HG03095 (cell line): ENCODE results near the gene DNAL4.
"Not testable (repeated sequence)": the region's sequence is repeated elsewhere in the genome, so short reads cannot be mapped to it uniquely, and the experiment has no call there.

Source experiments
- ATAC-seq: cut with Tn5 transposase; IDR thresholded peaks from one replicate; pipeline ENCODE4 v1.9.1; 2021; ENCODE audit warnings: moderate library complexity; ENCODE audit not compliant: unreplicated experiment

The DNAL4 gene

DNA sequence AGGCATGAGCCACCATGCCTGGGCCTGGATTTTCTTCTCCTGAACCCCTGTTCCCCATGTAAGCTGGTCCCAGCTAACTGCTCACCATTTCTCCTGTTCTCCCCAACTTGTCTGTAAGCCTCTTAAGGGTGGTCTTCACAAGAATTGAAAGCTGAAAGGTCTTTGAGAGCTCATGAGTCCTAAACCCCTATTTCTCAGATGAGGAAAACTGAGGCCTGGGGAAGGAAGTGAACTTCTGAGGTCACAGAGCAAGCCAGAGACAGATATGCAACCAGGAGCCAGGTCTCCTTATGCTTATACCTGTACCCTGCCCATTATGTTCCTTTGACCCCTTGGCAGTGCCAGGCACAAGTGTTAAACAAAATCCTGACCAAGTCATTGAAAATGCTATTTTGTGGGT, 33.6 kb upstream of the DNAL4 start:
- no peak for ATAC-seq

DNA sequence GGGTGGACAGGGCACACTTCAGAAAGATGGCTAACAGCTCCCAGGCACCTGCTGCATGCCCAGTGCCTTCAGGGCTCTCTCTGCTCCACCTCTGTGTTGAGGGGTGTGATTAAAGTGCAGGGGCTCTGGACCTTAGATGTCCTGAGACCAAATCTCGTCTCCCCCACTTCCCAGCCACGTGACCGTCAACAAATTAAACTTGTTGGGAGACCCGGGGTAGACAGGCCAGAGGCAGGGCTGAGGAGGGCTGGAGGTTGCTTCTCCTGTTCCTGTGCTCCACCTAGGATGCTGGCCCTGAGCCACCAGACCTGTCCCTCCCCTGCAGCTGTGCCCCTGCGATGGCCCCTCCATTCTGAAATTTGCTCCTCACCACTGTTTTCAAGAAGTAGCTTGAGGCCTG, 32.9 kb upstream of the DNAL4 start:
- ATAC-seq, result no peak

DNA sequence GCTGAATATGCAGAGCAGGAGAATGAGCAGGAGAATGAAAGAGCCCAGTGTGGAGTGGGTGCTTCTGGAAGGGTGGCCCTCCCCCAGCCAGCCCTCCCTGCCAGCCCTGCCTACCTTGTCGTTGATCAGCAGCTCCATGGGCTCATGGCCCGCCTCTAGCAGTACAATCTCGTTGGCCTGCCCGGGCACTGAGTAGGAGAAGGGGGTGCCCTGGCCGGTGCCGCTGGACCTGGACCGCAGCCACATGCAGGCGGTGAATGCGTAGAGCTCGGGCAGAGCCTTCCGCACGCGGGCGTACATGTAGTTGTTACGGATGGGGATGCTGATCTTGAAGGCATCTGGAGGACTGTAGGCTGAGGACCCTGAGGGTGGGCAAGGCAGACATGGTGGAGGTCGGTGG, 32.4 kb upstream of the DNAL4 start:
- ATAC-seq, result no peak

DNA sequence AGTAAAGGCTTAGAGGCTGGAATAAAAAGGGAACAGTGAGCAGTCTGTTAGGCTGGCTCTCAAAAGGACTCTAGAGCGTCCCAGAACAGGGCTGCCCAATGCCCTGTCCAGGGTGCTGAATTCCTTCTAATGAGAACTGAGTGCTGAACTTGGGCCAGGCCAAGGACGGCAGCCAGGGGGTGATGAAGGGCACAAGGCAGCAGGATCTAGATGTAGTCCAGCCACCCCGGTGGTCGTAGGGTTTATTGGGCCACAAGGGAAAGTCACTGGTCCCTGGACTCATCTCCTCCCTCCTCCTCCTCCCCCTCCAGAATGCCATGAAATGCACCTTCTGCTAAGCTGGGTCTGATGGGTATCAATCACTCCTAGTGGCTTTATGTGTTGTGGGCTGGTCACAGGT, 30.6 kb upstream of the DNAL4 start:
- ATAC-seq, result no peak

DNA sequence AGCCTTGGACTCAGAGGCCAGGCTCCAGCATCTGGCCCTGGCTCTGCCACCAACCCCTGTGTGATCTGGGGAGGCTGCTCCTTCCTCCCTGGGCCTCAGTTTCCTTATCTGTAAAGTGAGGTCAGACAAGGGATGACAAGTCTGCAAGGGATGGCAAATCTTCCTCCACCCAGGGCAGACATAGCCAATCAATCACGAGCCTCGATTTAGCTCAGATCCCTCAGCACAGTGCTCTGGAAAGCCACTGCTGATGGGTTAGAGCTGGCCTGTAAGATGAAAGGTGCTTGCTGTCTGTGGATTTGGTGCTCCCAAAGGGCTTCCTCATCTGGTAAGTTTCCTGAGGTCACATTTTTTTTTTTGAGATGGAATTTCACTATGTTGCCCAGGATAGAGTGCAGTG, 29.7 kb upstream of the DNAL4 start:
- no peak for ATAC-seq

DNA sequence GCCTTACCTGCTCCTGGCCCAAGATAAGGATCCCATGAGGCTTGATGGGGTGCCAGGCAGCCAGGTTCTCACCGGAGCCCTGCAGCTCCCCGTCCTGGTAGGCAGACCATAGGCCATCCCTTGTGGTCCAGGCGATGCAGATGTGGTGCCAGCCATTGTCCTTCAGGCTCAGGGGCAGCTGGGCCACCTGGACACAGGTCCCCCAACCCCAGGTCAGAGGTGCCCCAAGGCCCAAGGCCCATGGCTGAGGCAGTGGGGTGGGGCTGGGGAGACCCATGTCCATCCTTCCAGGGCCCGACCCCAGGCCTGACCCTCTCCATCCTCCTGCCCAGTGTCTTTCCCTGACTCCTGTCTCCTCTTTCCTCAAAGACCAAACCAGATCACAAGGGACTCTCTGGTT, 29.1 kb upstream of the DNAL4 start:
- ATAC-seq, result no peak

DNA sequence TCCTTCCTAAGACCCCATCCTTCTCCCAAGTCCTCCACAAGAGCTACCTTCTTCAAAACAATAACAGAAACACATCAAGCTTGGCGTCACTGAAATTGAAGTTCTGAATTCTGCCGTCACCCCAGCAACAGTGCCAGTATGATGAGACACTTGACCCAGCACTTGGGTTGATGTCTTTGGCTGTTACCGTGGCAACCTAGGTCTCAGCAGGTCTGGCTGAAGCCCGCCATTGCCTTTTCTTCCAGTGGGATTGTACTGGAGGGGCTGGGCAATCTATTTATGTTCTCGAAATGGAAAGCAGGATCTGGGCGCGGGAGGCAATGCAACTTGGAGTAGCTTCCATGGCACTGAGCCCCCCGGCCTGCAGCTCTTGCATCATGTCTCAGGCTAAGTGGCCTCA, 26.1 kb upstream of the DNAL4 start:
- ATAC-seq, result no peak

DNA sequence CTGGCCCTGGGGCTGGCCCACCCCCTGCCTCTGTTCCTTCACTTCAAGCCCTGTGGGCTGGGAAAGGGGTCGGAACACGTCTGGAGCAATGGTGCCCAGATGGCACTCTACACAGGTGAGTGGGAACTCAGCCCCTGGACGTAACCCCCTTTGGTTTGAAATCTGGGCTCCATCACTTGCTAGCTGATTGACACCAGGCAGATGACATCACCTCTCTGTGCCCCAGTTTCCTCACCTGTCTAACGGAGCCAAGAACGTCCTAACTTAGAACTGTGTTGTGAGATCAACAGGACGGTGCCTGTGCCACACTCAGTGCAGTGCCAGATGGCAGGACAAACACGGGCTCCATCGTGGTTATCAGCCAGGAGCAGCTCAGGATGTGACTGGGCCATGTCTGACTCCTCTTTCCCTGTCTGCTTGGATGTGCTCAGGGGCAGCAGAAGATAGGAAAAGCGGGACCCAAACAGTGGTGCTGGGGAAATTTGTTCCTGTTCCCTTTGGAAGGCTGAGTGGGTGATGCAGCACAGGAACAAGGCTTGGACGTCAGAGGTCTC, 25.5 kb upstream of the DNAL4 start:
- no peak for ATAC-seq

DNA sequence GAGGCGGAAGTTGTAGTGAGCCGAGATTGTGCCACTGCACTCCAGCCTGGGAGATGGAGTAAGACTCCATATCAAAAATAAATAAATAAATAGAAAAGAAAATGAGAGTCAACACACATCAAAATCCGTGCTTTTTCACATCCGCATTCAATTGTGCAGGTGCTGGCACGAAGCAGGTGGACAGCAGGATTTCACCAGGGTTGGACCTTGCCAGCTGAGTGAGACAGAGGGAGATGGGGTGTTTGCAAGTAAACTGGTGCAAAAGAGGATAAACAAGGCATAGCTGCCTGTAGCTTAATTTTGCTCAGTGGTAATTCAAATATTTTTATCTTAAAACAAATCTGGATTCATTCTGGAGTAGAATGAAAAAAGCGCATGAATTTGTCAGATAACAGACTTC, 23.3 kb upstream of the DNAL4 start:
- no peak for ATAC-seq

DNA sequence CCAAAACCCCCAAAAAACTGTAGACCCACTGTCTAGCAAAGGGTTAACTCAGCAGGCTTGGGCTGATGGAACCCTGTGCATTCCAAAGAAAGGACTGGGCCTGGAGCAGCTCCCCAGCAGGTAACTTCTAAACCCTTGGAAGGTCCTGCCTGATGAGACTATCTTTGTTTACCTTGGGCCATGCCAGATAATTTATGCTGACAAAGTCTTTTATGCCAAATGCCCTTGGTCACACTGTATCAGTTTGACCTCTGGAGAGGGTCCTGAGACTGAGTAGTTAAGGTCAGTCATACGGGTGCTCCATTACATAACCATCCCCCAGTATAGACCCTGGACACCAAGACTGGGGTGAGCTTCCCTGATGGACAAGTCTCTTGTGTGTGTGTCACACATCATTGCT, 21.9 kb upstream of the DNAL4 start:
- no peak for ATAC-seq

DNA sequence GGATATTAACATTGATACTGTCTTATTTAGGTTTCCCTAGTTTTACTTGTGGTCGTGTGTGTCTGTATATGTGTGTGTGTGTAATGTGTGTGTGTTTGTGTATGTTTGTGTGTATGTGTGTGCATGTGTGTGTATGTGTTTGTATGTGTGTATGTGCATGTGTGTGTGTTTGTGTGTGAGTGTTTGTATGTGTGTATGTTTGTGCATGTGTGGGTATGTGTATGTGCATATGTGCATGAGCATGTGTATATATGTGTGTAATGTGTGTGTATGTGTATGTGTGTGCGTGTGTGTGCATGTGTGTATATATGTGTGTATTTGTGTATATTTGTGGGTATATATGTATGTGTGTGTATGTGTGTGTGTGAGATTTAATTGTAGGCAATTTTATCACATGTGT, 17.3 kb upstream of the DNAL4 start:
- no peak for ATAC-seq

DNA sequence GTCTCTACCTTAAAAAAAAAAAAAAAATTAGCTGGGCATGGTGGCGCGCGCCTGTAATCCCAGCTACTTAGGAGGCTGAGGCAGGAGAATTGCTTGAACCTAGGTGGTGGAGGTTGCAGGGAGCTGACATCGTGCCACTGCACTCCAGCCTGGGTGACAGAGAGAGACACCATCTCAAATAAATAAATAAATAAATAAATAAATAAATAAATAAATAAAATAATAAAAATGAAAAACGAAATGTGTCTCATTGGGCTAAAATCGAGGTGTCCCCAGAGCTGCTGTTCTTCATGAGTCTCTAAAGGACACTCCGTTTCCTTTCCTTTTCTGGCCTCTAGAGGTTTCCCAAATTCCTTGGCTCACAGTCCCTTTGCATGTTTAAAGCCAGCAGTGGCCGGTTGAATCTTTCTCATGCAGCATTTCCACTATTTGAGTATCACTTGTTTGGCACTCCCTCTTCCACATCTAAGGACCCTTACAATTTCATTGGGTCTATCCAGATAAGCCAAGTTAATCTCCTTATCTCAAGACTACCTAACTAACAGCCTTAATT, 11.2 kb upstream of the DNAL4 start:
- ATAC-seq, result not testable (repeated sequence)

DNA sequence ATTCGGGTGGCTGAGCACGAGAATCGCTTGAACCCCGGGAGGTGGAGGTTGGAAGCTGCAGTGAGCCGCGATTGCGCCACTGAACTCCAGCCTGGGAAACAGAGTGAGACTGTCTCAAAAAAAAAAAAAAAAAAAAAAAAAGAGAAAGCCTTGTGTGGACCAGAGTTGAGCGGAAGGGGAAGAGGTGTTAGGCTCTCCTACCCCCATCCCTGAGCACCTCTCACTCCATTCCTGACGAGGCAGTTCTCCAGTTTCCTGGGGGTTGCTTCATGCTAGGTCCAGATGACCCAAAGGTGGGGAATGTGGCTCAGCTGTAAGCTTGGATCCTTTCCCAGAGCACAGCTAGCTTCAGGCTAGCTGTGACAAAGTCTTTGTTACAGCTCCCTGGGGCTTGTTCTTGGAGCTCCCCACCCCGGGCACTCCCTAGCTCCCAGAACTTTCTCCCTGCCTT, 8.8 kb upstream of the DNAL4 start:
- no peak for ATAC-seq

DNA sequence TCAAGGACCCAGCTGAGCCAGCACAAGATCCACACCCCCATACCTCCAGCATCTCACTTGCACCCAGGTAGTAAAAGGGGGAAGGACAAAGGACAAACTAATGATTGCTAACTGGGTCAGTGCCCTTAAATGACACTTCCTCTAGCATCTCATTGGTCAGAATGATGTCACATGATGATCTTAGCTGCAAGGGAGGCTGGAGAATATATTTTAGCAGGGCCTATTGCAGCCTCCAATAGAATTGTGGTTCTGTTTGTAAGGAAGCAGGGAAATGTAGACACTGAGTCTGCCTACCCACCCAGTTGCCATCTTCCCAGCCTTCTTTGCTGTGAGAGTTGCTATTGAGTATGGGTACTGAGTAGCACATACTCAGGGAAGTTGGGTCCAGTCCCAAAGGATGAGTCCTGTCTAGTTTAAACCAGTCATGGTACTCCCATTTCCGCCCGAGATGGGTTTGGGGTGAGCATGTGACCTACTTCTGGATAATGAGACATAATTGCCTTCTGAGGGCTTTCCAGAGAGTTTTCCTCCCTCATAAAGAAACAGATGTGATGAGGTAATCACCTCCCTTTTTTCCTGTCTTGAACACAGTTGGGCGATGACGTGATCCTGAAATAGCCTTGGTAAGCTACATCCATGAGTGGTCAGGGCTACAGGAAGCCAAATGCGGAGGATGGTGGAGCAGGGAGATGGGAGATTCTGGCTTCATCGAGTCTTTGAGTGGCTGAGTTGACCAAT, 5.5 kb upstream of the DNAL4 start:
- ATAC-seq, result no peak

DNA sequence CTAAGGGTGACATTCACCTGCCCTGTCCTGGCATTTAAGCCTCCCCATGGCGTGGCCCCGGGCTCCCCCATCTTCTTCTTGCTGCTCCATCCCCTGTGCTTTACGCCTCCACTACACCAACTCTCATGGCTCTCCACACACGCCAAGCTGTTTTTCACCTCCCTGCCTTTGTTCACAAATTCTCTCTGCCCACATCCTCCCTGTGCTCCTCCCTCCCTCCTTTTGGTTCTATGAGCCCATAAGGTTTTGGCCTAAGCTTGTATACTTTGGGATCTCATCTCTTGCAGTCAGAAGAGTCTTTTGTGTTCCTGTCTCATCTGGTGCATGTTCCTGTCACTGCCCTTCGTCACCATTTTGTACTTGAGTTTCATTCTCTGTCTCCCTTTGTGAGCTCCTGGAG, 4.6 kb upstream of the DNAL4 start:
- ATAC-seq, result no peak

DNA sequence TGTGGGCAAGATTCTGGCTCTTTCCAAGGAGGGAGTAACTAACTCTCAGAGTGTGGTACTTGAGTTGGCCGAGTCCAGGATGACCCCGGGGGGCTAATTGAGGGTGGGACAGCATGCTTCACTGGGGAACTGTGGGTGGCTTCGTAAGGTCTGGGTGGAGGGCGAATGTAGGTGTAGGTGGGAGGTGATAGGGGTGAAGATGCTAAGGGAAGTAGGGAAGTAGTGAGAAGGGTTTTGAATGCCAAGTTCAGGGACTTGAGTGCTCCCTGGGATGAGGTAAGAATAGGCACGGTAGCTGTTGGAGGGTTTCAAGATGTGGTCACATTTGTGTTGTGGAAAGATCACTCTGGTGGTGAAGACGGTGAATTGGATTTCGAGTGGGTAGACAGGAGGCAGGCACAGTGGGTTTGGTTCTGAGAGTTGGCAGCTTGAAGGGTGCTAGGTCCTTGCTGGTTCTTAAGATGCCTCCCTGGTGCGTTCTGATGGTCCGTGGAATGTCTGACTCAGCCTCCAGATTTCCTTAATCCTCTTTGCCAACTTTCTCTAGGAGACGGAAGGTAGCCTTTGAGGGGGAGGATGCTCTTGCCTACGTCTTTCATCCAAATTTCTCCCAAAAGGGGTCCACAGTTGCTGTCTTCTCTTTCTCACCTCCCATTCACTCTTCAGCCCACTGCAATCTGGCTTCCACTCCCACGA, 2.5 kb upstream of the DNAL4 start:
- ATAC-seq, result no peak

DNA sequence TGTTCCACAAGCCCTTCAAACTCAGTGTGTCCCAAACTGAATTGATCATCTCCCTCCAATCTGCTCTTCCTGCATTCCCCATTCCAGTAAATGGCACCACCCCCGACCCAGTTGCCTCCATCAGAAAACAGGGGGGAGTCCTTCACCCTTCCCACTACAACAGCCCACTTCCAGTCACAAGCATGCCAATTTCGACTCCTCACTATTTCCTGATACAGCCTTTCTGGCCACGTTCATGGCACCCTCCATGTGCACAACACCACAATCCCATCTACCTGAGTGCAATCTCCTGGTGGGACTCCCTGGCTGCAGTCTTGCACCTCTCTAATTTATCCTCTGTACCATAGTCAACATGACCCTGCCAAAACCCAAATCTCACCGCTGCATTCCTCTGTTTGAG, 1.6 kb upstream of the DNAL4 start:
- ATAC-seq, result no peak

DNA sequence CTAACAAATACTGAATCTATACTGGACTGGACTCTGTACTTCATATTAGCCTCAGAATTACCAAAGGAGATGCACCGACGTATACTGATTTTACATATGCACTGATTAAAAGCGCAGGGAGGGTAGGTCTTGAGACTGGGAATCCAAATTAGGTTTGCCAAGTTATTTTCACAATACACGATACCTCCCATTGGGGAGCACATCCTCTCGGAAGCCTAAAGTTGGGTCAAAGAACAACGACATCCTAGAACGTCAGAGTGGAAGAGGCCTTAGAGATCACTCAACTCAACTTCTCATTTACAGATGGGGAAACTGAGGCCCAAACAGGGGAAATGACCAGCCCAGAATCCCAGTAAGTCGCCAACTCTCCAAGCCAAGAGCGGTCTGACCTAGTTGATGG, 626 bp downstream of the DNAL4 start:
- ATAC-seq, result no peak

DNA sequence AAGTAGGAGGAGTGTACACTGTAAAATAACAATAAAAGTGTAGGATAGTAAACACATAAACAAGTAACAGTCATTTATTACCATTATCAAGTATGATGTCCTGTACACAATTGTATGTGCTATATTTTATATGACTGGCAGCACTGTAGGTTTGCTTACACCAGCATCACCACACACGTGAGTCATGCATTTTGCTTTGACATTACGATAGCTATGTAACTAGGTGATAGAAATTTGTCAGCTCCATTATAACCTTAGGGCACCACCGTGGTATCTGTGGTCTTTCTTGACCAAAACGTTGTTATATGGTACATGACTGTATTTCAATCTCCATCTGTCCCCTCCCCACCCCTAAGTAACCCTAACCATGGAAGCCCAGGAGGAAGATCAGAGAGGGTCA, 1.1 kb downstream of the DNAL4 start:
- ATAC-seq, result no peak

DNA sequence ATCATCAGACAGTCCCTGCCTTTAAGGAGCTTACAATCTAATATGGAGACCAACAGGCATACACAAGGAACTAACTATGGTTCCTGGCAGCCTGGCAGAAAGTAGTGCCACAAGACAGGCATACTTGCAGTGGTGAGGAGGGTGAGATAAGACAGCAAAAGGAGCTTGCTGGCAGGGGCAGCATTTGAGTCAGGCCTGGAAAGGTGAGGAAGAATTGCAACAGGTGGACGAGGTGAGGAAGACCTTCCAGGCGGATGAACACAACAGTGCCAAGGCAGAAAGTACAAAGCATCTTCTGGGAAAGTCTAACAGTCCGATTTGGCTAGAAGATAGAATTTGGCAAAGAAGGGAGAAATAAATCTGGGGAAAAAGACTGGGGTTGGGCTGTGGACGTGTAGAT, 4.3 kb downstream of the DNAL4 start:
- ATAC-seq, result no peak

DNA sequence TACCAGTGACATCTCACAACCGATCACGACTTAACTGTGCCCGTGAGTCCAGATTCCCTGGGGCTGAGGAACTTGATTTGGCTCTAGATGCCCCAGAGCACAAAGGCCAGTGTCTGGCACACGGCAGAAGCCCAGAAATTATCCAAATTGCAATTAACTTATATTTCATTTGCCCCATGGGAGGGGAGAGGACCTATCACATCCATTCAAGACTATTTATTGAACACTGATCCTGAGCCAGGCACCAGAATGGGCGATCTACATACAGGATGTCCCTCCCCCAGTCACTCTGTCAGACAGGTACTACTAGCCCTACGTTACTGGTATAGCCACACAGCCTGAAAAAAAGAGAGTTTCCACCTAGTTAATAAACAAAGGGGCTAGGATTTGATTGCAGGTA, 5.1 kb downstream of the DNAL4 start:
- no peak for ATAC-seq
